Sigmoid colon (tissue), 7 donors: ENCODE data around the gene ZNF670. TPM values are rescaled to one million over a fixed set of nuclear protein-coding genes. Genes with fewer than 3 reads are reported as not detected.

Experiments used
- DNase-seq: peaks from one replicate; pipeline ENCODE4 v3.0.0-alpha.2; 2019
- H3K27ac ChIP-seq, 4 donors: fragments of 200-600 bp; sonication (generic); one replicate each; pipeline ENCODE4 v1.5.1; 2016 to 2019; ENCODE audit warnings: mild to moderate bottlenecking in 1 of 4
- H3K27me3 ChIP-seq, 3 donors: fragments of 200-600 bp; sonication (generic); one replicate each; pipeline ENCODE4 v1.5.1; 2019; ENCODE audit warnings: mild to moderate bottlenecking in 1 of 3
- H3K36me3 ChIP-seq, 4 donors: fragments of 200-600 bp; sonication (generic); one replicate each; pipeline ENCODE4 v1.5.1; 2016 to 2019
- H3K4me1 ChIP-seq, 4 donors: fragments of 200-600 bp; sonication (generic); one replicate each; pipeline ENCODE4 v1.5.1; 2017 to 2019
- H3K4me3 ChIP-seq, 4 donors: fragments of 200-600 bp; sonication (generic); one replicate each; pipeline ENCODE4 v1.5.1; 2017 to 2019; ENCODE audit warnings: mild to moderate bottlenecking in 2 of 4, moderate library complexity in 1 of 4
- H3K9me3 ChIP-seq, 4 donors: fragments of 200-600 bp in 3 of 4; sonication (generic) in 3 of 4; one replicate each; pipeline versions ENCODE4 v1.5.1 to v1.6.1; 2013 to 2019
- CTCF ChIP-seq, 4 experiments: fragments of 450-650 bp in 3 of 4; fragments of 200-600 bp in 1 of 4; IDR thresholded peaks; one replicate each; pipeline ENCODE4 v1.5.1; 2016 to 2019; ENCODE audit warnings: antibody characterized with exemption in 4 of 4, mild to moderate bottlenecking in 3 of 4, moderate library complexity in 2 of 4
- EP300 ChIP-seq, 4 donors: sonication (generic); formaldehyde crosslinking; IDR thresholded peaks; one replicate each; pipeline ENCODE4 v1.6.1; 2017; ENCODE audit warnings: antibody characterized with exemption in 4 of 4
- POLR2A ChIP-seq, 2 donors: fragments of 450-650 bp; IDR thresholded peaks; one replicate each; pipeline ENCODE4 v1.6.1; 2016; ENCODE audit warnings: antibody characterized with exemption in 2 of 2, mild to moderate bottlenecking in 2 of 2, moderate library complexity in 2 of 2
- POLR2AphosphoS5 ChIP-seq, 4 donors: sonication (generic); formaldehyde crosslinking; IDR thresholded peaks; one replicate each; pipeline ENCODE4 v1.6.1; 2017; ENCODE audit warnings: antibody characterized with exemption in 4 of 4
- WGBS, 2 donors: extraction: QIAGEN DNeasy Blood & Tissue Kit; methylation state at CpG; one replicate each; pipeline ENCODE4 v1.1.7; 2013; 5-methylcytosine and 5-hydroxymethylcytosine counted together
- intact Hi-C: fragments of 100-400 bp; cut with DNase I; formaldehyde crosslinking; loops from one replicate; pipeline ENCODE4 v1.15.1; 2023
- polyA plus RNA-seq, 3 donors: library from polyadenylated mRNA; stranded (reverse); fragments of 200-250 nt; gene quantifications; one replicate each; pipeline ENCODE4 v1.2.3, GENCODE V29; 2013
- total RNA-seq, 4 donors: library from RNA; depleted of rRNA; stranded (reverse); fragments of >200 nt; gene quantifications; one replicate each; pipeline ENCODE4 v1.1.0, GENCODE V29; 2016
- donor health status: healthy with polysubstance abuse.
- donor health status: Bipolar disorder and iron deficiency.
- donor health status: healthy.

Gene ZNF670
- total and polyA plus RNA-seq, 7 donors, result 2.1 to 6.7 (median 3.5) TPM

- WGBS, 2 donors, result 62 to 75% methylated on average over 17 of the region's 17 CpGs
- no peaks in the 10 kb centered on the region for H3K27me3 ChIP-seq
- DNase-seq, result no peak
- no peaks in the 10 kb centered on the region for H3K36me3 ChIP-seq
- no peaks in the 10 kb centered on the region for H3K9me3 ChIP-seq
- H3K27ac ChIP-seq, result no peak overlapping the region
- no peak for TF ChIP-seq CTCF (IDR thresholded peaks at IDR 0.05)
- no peak for TF ChIP-seq POLR2A (IDR thresholded peaks at IDR 0.05)
- TF ChIP-seq POLR2AphosphoS5 (IDR thresholded peaks at IDR 0.05), result no peak
- TF ChIP-seq EP300 (IDR thresholded peaks at IDR 0.05), result no peak
- H3K4me3 ChIP-seq, result no peak overlapping the region
- no peaks in the 10 kb centered on the region for H3K4me1 ChIP-seq
- intact Hi-C loops, result no loop called here
Measured at GRCh38 chr1:247089616-247090375, 11.2 kb upstream of the ZNF670 start.

- H3K9me3 ChIP-seq, result no peaks in the 10 kb centered on the region
- no peak overlapping the region for H3K4me3 ChIP-seq
- no peak for DNase-seq
- H3K4me1 ChIP-seq, result no peaks in the 10 kb centered on the region
- intact Hi-C loops, result no loop called here
- no peaks in the 10 kb centered on the region for H3K36me3 ChIP-seq
- TF ChIP-seq EP300 (IDR thresholded peaks at IDR 0.05) (no peak), POLR2AphosphoS5 (IDR thresholded peaks at IDR 0.05) (no peak), CTCF (IDR thresholded peaks at IDR 0.05) (no peak), POLR2A (IDR thresholded peaks at IDR 0.05) (no peak)
- H3K27ac ChIP-seq, result no peak overlapping the region
- H3K27me3 ChIP-seq, result no peaks in the 10 kb centered on the region
- 78 to 88% methylated on average over 4 of the region's 4 CpGs for WGBS, 2 donors
Measured at GRCh38 chr1:247088967-247089366, 10.4 kb upstream of the ZNF670 start.

- no peaks in the 10 kb centered on the region for H3K27me3 ChIP-seq
- TF ChIP-seq POLR2AphosphoS5 (IDR thresholded peaks at IDR 0.05) (no peak), POLR2A (IDR thresholded peaks at IDR 0.05) (no peak), CTCF (IDR thresholded peaks at IDR 0.05) (no peak), EP300 (IDR thresholded peaks at IDR 0.05) (no peak)
- DNase-seq, result no peak
- intact Hi-C loops, result no loop called here
- H3K9me3 ChIP-seq, result no peaks in the 10 kb centered on the region
- no peak overlapping the region for H3K27ac ChIP-seq
- 55 to 72% methylated on average over 1 of the region's 1 CpG for WGBS, 2 donors
- H3K4me3 ChIP-seq, result no peak overlapping the region
- no peaks in the 10 kb centered on the region for H3K36me3 ChIP-seq
- no peaks in the 10 kb centered on the region for H3K4me1 ChIP-seq
Measured at GRCh38 chr1:247087256-247087655, 8.6 kb upstream of the ZNF670 start.

- Histone ChIP-seq H3K36me3 (no peaks in the 10 kb centered on the region), H3K27me3 (no peaks in the 10 kb centered on the region), H3K9me3 (no peaks in the 10 kb centered on the region), H3K27ac (no peak overlapping the region), H3K4me1 (no peaks in the 10 kb centered on the region), H3K4me3 (no peak overlapping the region)
- WGBS, 2 donors, result 83 to 90% methylated on average over 8 of the region's 8 CpGs
- intact Hi-C loops, result no loop called here
- TF ChIP-seq POLR2AphosphoS5 (IDR thresholded peaks at IDR 0.05), result no peak
- TF ChIP-seq CTCF (IDR thresholded peaks at IDR 0.05), result no peak
- no peak for TF ChIP-seq EP300 (IDR thresholded peaks at IDR 0.05)
- TF ChIP-seq POLR2A (IDR thresholded peaks at IDR 0.05), result no peak
- DNase-seq, result no peak
Measured at GRCh38 chr1:247085310-247085709, 6.7 kb upstream of the ZNF670 start.

GRCh38 chr1:247084771-247085170 lies 6.2 kb upstream of the ZNF670 start:
- 91 to 94% methylated on average over 8 of the region's 8 CpGs for WGBS, 2 donors
- H3K9me3 ChIP-seq, result no peaks in the 10 kb centered on the region
- H3K4me1 ChIP-seq, result no peaks in the 10 kb centered on the region
- TF ChIP-seq EP300 (IDR thresholded peaks at IDR 0.05), result no peak
- no peak for TF ChIP-seq CTCF (IDR thresholded peaks at IDR 0.05)
- TF ChIP-seq POLR2AphosphoS5 (IDR thresholded peaks at IDR 0.05), result no peak
- no peak for TF ChIP-seq POLR2A (IDR thresholded peaks at IDR 0.05)
- H3K4me3 ChIP-seq, result no peak overlapping the region
- no peak overlapping the region for H3K27ac ChIP-seq
- no peaks in the 10 kb centered on the region for H3K27me3 ChIP-seq
- H3K36me3 ChIP-seq, result no peaks in the 10 kb centered on the region
- intact Hi-C loops, result no loop called here
- DNase-seq, result no peak
